GM23338 (cell line): ENCODE results near the gene KCNN3. TPM values are rescaled to one million over a fixed set of nuclear protein-coding genes. Genes with fewer than 3 reads are reported as not detected.

ENCODE experiments used
- ATAC-seq: fragments of 200-7000 bp; cut with Tn5 transposase; 3 replicates; pipeline ENCODE4 v1.9.1; 2020
- DNase-seq: peaks from one replicate; pipeline ENCODE4 v3.0.0-alpha.2; 2015; ENCODE audit warnings: low spot score
- H2AFZ ChIP-seq: fragments of 200-600 bp; sonication (generic); 2 replicates; pipeline ENCODE4 v1.8.0; 2016; ENCODE audit warnings: antibody characterized with exemption, mild to moderate bottlenecking, moderate library complexity
- H3F3A ChIP-seq: fragments of 200-600 bp; sonication (generic); replicated peaks from 2 replicates; pipeline ENCODE4 v1.8.0; 2017; ENCODE audit warnings: antibody characterized with exemption, mixed run types, low read depth
- H3K27ac ChIP-seq: fragments of 200-600 bp; sonication (generic); 2 replicates; pipeline ENCODE4 v1.6.1; 2016; ENCODE audit warnings: low read depth
- H3K27me3 ChIP-seq: fragments of 200-600 bp; sonication (generic); 2 replicates; pipeline ENCODE4 v1.8.0; 2016; ENCODE audit warnings: mild to moderate bottlenecking, mixed run types, moderate library complexity; ENCODE audit not compliant: insufficient read depth
- H3K36me3 ChIP-seq: fragments of 200-600 bp; sonication (generic); 2 replicates; pipeline ENCODE4 v1.8.0; 2016; ENCODE audit warnings: mild to moderate bottlenecking; ENCODE audit not compliant: insufficient read depth
- H3K4me1 ChIP-seq: fragments of 200-600 bp; sonication (generic); 2 replicates; pipeline ENCODE4 v1.8.0; 2016; ENCODE audit warnings: mild to moderate bottlenecking, moderate library complexity; ENCODE audit not compliant: insufficient read depth
- H3K4me2 ChIP-seq: fragments of 200-600 bp; sonication (generic); 2 replicates; pipeline ENCODE4 v1.7.1; 2017; ENCODE audit warnings: mixed run types
- H3K4me3 ChIP-seq: fragments of 200-600 bp; sonication (generic); 2 replicates; pipeline ENCODE4 v1.6.1; 2016; ENCODE audit warnings: mixed run types
- H3K79me2 ChIP-seq: fragments of 200-600 bp; sonication (generic); replicated peaks from 2 replicates; pipeline ENCODE4 v1.8.0; 2017; ENCODE audit warnings: mild to moderate bottlenecking; ENCODE audit not compliant: insufficient read depth
- H3K9me2 ChIP-seq: fragments of 200-600 bp; sonication (generic); 2 replicates; pipeline ENCODE4 v1.8.0; 2017; ENCODE audit not compliant: insufficient read depth
- H4K20me1 ChIP-seq: fragments of 200-600 bp; sonication (generic); replicated peaks from 2 replicates; pipeline ENCODE4 v1.8.0; 2017; ENCODE audit warnings: mild to moderate bottlenecking; ENCODE audit not compliant: insufficient read depth
- H3K27ac Mint-ChIP-seq: 2 replicates; pipeline ENCODE4 v1.8.0; 2020; ENCODE audit warnings: inconsistent platforms, mild to moderate bottlenecking, moderate library complexity, mixed read lengths
- H3K27me3 Mint-ChIP-seq: 3 replicates; pipeline ENCODE4 v1.8.0; 2022; ENCODE audit warnings: low read depth, mild to moderate bottlenecking, moderate library complexity, mixed read lengths, inconsistent platforms; ENCODE audit not compliant: insufficient read depth, poor library complexity
- H3K36me3 Mint-ChIP-seq: 3 replicates; pipeline ENCODE4 v1.8.0; 2021; ENCODE audit warnings: low read depth, mild to moderate bottlenecking, inconsistent platforms, moderate library complexity, mixed read lengths
- H3K4me1 Mint-ChIP-seq: 3 replicates; pipeline ENCODE4 v1.8.0; 2020; ENCODE audit warnings: mild to moderate bottlenecking, inconsistent platforms, mixed read lengths
- H3K4me3 Mint-ChIP-seq: 3 replicates; pipeline ENCODE4 v1.8.0; 2021; ENCODE audit warnings: moderate library complexity, mild to moderate bottlenecking, inconsistent platforms, mixed read lengths
- H3K9me3 Mint-ChIP-seq: 3 replicates; pipeline ENCODE4 v1.8.0; 2020; ENCODE audit warnings: moderate library complexity, mild to moderate bottlenecking, inconsistent platforms, mixed read lengths
- CTCF ChIP-seq, 2 experiments: fragments of 200-600 bp in 1 of 2; sonication (generic) in 1 of 2; conservative IDR thresholded peaks; 2 replicates each; pipeline versions ENCODE4 v1.5.1 to v1.6.1; 2016 to 2017; ENCODE audit warnings: antibody characterized with exemption in 2 of 2, low read depth in 2 of 2, mild to moderate bottlenecking in 2 of 2, moderate library complexity in 1 of 2
- ETS1 ChIP-seq: IDR thresholded peaks from 2 replicates; pipeline ENCODE4 v1.6.1; 2016; ENCODE audit warnings: antibody characterized with exemption
- EZH2phosphoT487 ChIP-seq: fragments of 200-600 bp; sonication (generic); IDR thresholded peaks from one replicate; pipeline ENCODE4 v1.8.1; 2018; ENCODE audit warnings: antibody characterized with exemption; ENCODE audit not compliant: unreplicated experiment
- POLR2AphosphoS5 ChIP-seq: IDR thresholded peaks from 2 replicates; pipeline ENCODE4 v1.6.1; 2016; ENCODE audit warnings: antibody characterized with exemption, low read depth
- STAT1 ChIP-seq: IDR thresholded peaks from one replicate; pipeline ENCODE4 v1.6.1; 2016; ENCODE audit warnings: antibody characterized with exemption; ENCODE audit not compliant: unreplicated experiment
- ZNF114 ChIP-seq: fragments of 250-450 bp; sonication (Bioruptor Pico); IDR thresholded peaks from 2 replicates; pipeline ENCODE4 v1.5.0; 2020; ENCODE audit warnings: mild to moderate bottlenecking, moderate library complexity
- polyA plus RNA-seq: library from polyadenylated mRNA; unstranded; fragments of >200 nt; fragmentation: Nextera tagmentation; extraction: Ambion mirVana; gene quantifications from 2 replicates; pipeline ENCODE4 v1.2.1, GENCODE V29; 2016
- total RNA-seq: library from RNA; depleted of rRNA; stranded (reverse); fragments of >200 nt; shearing (Covaris generic); gene quantifications from 2 replicates; pipeline ENCODE4 v1.2.3, GENCODE V29; 2014
- TF ChIP-seq, protein P1 (sequence below): fragments of 250-450 bp; sonication (Bioruptor Pico); IDR thresholded peaks from 2 replicates; pipeline ENCODE4 v1.5.0; 2020; ENCODE audit warnings: mild to moderate bottlenecking, moderate library complexity

The KCNN3 gene
- total and polyA plus RNA-seq, 2 experiments from 2014 or later = 1.9 to 3.0 TPM

- peak overlapping the region; percentile 35; the same call in 1 of the 2 replicates for H2AFZ ChIP-seq
- no peak for ATAC-seq
Measured at GRCh38 chr1:154657556-154657955, 212.5 kb downstream of the KCNN3 start.

More at GRCh38 chr1:154657556-154657955, 212.5 kb downstream of the KCNN3 start:
- H3K4me1 ChIP-seq = no peaks in the 10 kb centered on the region
- H3F3A ChIP-seq = no peaks in the 10 kb centered on the region
- H3K27me3 Mint-ChIP-seq = no peaks in the 10 kb centered on the region
- TF ChIP-seq ZNF114 (CRISPR knock-in tag) = no peak
- TF ChIP-seq POLR2AphosphoS5 = no peak
- TF ChIP-seq, protein P1, sequence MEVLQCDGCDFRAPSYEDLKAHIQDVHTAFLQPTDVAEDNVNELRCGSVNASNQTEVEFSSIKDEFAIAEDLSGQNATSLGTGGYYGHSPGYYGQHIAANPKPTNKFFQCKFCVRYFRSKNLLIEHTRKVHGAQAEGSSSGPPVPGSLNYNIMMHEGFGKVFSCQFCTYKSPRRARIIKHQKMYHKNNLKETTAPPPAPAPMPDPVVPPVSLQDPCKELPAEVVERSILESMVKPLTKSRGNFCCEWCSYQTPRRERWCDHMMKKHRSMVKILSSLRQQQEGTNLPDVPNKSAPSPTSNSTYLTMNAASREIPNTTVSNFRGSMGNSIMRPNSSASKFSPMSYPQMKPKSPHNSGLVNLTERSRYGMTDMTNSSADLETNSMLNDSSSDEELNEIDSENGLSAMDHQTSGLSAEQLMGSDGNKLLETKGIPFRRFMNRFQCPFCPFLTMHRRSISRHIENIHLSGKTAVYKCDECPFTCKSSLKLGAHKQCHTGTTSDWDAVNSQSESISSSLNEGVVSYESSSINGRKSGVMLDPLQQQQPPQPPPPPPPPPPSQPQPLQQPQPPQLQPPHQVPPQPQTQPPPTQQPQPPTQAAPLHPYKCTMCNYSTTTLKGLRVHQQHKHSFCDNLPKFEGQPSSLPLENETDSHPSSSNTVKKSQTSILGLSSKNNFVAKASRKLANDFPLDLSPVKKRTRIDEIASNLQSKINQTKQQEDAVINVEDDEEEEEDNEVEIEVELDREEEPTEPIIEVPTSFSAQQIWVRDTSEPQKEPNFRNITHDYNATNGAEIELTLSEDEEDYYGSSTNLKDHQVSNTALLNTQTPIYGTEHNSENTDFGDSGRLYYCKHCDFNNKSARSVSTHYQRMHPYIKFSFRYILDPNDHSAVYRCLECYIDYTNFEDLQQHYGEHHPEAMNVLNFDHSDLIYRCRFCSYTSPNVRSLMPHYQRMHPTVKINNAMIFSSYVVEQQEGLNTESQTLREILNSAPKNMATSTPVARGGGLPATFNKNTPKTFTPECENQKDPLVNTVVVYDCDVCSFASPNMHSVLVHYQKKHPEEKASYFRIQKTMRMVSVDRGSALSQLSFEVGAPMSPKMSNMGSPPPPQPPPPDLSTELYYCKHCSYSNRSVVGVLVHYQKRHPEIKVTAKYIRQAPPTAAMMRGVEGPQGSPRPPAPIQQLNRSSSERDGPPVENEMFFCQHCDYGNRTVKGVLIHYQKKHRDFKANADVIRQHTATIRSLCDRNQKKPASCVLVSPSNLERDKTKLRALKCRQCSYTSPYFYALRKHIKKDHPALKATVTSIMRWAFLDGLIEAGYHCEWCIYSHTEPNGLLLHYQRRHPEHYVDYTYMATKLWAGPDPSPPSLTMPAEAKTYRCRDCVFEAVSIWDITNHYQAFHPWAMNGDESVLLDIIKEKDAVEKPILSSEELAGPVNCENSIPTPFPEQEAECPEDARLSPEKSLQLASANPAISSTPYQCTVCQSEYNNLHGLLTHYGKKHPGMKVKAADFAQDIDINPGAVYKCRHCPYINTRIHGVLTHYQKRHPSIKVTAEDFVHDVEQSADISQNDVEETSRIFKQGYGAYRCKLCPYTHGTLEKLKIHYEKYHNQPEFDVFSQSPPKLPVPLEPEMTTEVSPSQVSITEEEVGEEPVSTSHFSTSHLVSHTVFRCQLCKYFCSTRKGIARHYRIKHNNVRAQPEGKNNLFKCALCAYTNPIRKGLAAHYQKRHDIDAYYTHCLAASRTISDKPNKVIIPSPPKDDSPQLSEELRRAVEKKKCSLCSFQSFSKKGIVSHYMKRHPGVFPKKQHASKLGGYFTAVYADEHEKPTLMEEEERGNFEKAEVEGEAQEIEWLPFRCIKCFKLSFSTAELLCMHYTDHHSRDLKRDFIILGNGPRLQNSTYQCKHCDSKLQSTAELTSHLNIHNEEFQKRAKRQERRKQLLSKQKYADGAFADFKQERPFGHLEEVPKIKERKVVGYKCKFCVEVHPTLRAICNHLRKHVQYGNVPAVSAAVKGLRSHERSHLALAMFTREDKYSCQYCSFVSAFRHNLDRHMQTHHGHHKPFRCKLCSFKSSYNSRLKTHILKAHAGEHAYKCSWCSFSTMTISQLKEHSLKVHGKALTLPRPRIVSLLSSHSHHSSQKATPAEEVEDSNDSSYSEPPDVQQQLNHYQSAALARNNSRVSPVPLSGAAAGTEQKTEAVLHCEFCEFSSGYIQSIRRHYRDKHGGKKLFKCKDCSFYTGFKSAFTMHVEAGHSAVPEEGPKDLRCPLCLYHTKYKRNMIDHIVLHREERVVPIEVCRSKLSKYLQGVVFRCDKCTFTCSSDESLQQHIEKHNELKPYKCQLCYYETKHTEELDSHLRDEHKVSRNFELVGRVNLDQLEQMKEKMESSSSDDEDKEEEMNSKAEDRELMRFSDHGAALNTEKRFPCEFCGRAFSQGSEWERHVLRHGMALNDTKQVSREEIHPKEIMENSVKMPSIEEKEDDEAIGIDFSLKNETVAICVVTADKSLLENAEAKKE (CRISPR knock-in tag) = no peak
- no peak for TF ChIP-seq CTCF (conservative IDR thresholded peaks at IDR 0.05; ENCODE audit: low read depth in 2 of 2)
- TF ChIP-seq EZH2phosphoT487 = no peak
- TF ChIP-seq ETS1 = no peak
- no peak for TF ChIP-seq STAT1
- no peaks in the 10 kb centered on the region for H3K9me2 ChIP-seq
- H3K4me3 Mint-ChIP-seq = no peak overlapping the region
- no peaks in the 10 kb centered on the region for H3K79me2 ChIP-seq
- H3K9me3 Mint-ChIP-seq = no peaks in the 10 kb centered on the region
- no peak overlapping the region for H3K27ac Mint-ChIP-seq
- no peaks in the 10 kb centered on the region for H3K27me3 ChIP-seq
- no peak overlapping the region for H3K27ac ChIP-seq
- no peaks in the 10 kb centered on the region for H4K20me1 ChIP-seq
- H3K36me3 ChIP-seq = no peaks in the 10 kb centered on the region
- no peaks in the 10 kb centered on the region for H3K36me3 Mint-ChIP-seq
- no peak overlapping the region for H3K4me3 ChIP-seq
- H3K4me1 Mint-ChIP-seq = peaks cover 10% of the 10 kb centered on the region; the same call in 2 of the 3 replicates
- DNase-seq = no peak
- no peak overlapping the region for H3K4me2 ChIP-seq
